ENCODE results near the gene NFIC. TPM values are rescaled to one million over a fixed set of nuclear protein-coding genes. Genes with fewer than 3 reads are reported as not detected.

NFIC gene
- total RNA-seq, 2 experiments from 2014 or later: 1.5 to 1.7 TPM

- CTCF ChIA-PET (ENCODE audit: unreplicated experiment): interaction anchor here (0.5 kb wide), 1 partner anchor 433 kb away, joined by 4 read pairs; no protein-coding TSS in a partner anchor
- peaks cover 11% of the 10 kb centered on the region for H3K79me2 ChIP-seq (ENCODE audit: insufficient read depth, low read depth, low read length)
- no peak overlapping the region for H2AFZ ChIP-seq (ENCODE audit: low read length)
- no peaks in the 10 kb centered on the region for H3K9me2 ChIP-seq (ENCODE audit: insufficient read depth, low read length)
- peaks cover 52% of the 10 kb centered on the region for H3K36me3 ChIP-seq (ENCODE audit: insufficient read depth, low read length)
- peaks cover 9% of the 10 kb centered on the region for H3K4me1 ChIP-seq (ENCODE audit: insufficient read depth, low read length, poor library complexity, severe bottlenecking)
- no peak overlapping the region for H3K27ac ChIP-seq (ENCODE audit: low read depth, low read length, poor library complexity, severe bottlenecking)
- no TSS peak for BruUV-seq (replicated peaks)
- POLR2A ChIA-PET: no interaction called here
- H3K4me3 ChIP-seq (ENCODE audit: low read depth, low read length, poor library complexity, severe bottlenecking): no peak overlapping the region
- no peak for TF ChIP-seq EZH2phosphoT487 (IDR thresholded peaks at IDR 0.05; ENCODE audit: borderline replicate concordance, low read depth, low read length)
- TF ChIP-seq, protein P1, sequence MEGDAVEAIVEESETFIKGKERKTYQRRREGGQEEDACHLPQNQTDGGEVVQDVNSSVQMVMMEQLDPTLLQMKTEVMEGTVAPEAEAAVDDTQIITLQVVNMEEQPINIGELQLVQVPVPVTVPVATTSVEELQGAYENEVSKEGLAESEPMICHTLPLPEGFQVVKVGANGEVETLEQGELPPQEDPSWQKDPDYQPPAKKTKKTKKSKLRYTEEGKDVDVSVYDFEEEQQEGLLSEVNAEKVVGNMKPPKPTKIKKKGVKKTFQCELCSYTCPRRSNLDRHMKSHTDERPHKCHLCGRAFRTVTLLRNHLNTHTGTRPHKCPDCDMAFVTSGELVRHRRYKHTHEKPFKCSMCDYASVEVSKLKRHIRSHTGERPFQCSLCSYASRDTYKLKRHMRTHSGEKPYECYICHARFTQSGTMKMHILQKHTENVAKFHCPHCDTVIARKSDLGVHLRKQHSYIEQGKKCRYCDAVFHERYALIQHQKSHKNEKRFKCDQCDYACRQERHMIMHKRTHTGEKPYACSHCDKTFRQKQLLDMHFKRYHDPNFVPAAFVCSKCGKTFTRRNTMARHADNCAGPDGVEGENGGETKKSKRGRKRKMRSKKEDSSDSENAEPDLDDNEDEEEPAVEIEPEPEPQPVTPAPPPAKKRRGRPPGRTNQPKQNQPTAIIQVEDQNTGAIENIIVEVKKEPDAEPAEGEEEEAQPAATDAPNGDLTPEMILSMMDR (conservative IDR thresholded peaks at IDR 0.05; ENCODE audit: low read length): no peak
- no peaks in the 10 kb centered on the region for H4K20me1 ChIP-seq (ENCODE audit: insufficient read depth, low read length)
- H3K9me3 ChIP-seq (ENCODE audit: low read length): no peaks in the 10 kb centered on the region
- DNase-seq (ENCODE audit: low spot score): no peak
- no peak overlapping the region; the same call in 1 of the 2 replicates for H3K4me2 ChIP-seq (ENCODE audit: low read length)
- intact Hi-C loops (cut with micrococcal nuclease; ENCODE audit: unreplicated experiment): no loop called here
Observed at GRCh38 chr19:3494559-3494958, 128.2 kb downstream of the NFIC start.

GRCh38 chr19:3496392-3497273, 130.2 kb downstream of the NFIC start:
- no peak overlapping the region for H3K27ac ChIP-seq (ENCODE audit: low read depth, low read length, poor library complexity, severe bottlenecking)
- H3K4me3 ChIP-seq (ENCODE audit: low read depth, low read length, poor library complexity, severe bottlenecking): no peak overlapping the region
- no peak overlapping the region for H2AFZ ChIP-seq (ENCODE audit: low read length)
- no peak for DNase-seq (ENCODE audit: low spot score)
- H3K4me1 ChIP-seq (ENCODE audit: insufficient read depth, low read length, poor library complexity, severe bottlenecking): peaks cover 16% of the 10 kb centered on the region
- no peak overlapping the region for H3K4me2 ChIP-seq (ENCODE audit: low read length)
- ChIA-PET CTCF (ENCODE audit: unreplicated experiment) (no interaction called here), POLR2A (no interaction called here)
- H3K36me3 ChIP-seq (ENCODE audit: insufficient read depth, low read length): peaks cover 51% of the 10 kb centered on the region
- no peaks in the 10 kb centered on the region for H4K20me1 ChIP-seq (ENCODE audit: insufficient read depth, low read length)
- no TSS peak for BruUV-seq (replicated peaks)
- no peaks in the 10 kb centered on the region for H3K9me2 ChIP-seq (ENCODE audit: insufficient read depth, low read length)
- TF ChIP-seq EZH2phosphoT487 (IDR thresholded peaks at IDR 0.05; ENCODE audit: borderline replicate concordance, low read depth, low read length): no peak
- TF ChIP-seq, protein P1 (conservative IDR thresholded peaks at IDR 0.05; ENCODE audit: low read length): no peak
- H3K79me2 ChIP-seq (ENCODE audit: insufficient read depth, low read depth, low read length): peaks cover 20% of the 10 kb centered on the region
- intact Hi-C loops (cut with micrococcal nuclease; ENCODE audit: unreplicated experiment): no loop called here
- H3K9me3 ChIP-seq (ENCODE audit: low read length): no peaks in the 10 kb centered on the region
